Measurements from ENCODE around the gene NFAM1.

Gene NFAM1

GRCh38 chr22:42343531-42344081 lies 88.6 kb downstream of the NFAM1 start:
- TF ChIP-seq CTCF (IDR thresholded peaks at IDR 0.05; ENCODE audit: insufficient read depth, missing control alignments), result no peak
- no peak for FAIRE-seq
- DNase-seq (ENCODE audit: insufficient read length, low spot score), result no peak

GRCh38 chr22:42343121-42343454 lies 89.1 kb downstream of the NFAM1 start:
- FAIRE-seq, result no peak
- DNase-seq (ENCODE audit: insufficient read length, low spot score), result no peak

GRCh38 chr22:42342426-42343120 lies 89.6 kb downstream of the NFAM1 start:
- DNase-seq (ENCODE audit: insufficient read length, low spot score), result no peak
- TF ChIP-seq CTCF (IDR thresholded peaks at IDR 0.05; ENCODE audit: insufficient read depth, missing control alignments), result no peak
- no peak for FAIRE-seq

More at GRCh38 chr22:42343121-42343454, 89.1 kb downstream of the NFAM1 start:
- TF ChIP-seq CTCF (IDR thresholded peaks at IDR 0.05; ENCODE audit: insufficient read depth, missing control alignments), result no peak

- no peak for DNase-seq (ENCODE audit: insufficient read length, low spot score)
- TF ChIP-seq CTCF (IDR thresholded peaks at IDR 0.05; ENCODE audit: insufficient read depth, missing control alignments), result no peak
- FAIRE-seq, result no peak
Measured at GRCh38 chr22:42341779-42342178, 90.4 kb downstream of the NFAM1 start.

GRCh38 chr22:42340829-42341383 lies 91.3 kb downstream of the NFAM1 start:
- no peak for TF ChIP-seq CTCF (IDR thresholded peaks at IDR 0.05; ENCODE audit: insufficient read depth, missing control alignments)
- DNase-seq (ENCODE audit: insufficient read length, low spot score), result no peak
- FAIRE-seq, result no peak

- no peak for TF ChIP-seq CTCF (IDR thresholded peaks at IDR 0.05; ENCODE audit: insufficient read depth, missing control alignments)
- FAIRE-seq, result no peak
- DNase-seq (ENCODE audit: insufficient read length, low spot score), result no peak
Measured at GRCh38 chr22:42340150-42340549, 92.1 kb downstream of the NFAM1 start.

- DNase-seq (ENCODE audit: insufficient read length, low spot score) (no peak), FAIRE-seq (no peak)
- no peak for TF ChIP-seq CTCF (IDR thresholded peaks at IDR 0.05; ENCODE audit: insufficient read depth, missing control alignments)
Measured at GRCh38 chr22:42338479-42338878, 93.7 kb downstream of the NFAM1 start.
